Esophagus muscularis mucosa (tissue), 4 donors: ENCODE measurements around the gene TLE4. TPM values are rescaled to one million over a fixed set of nuclear protein-coding genes. Genes with fewer than 3 reads are reported as not detected.
A peak's percentile ranks its signal among the peaks of the same experiment; 100 is the strongest.

Experiments
- DNase-seq: peaks from one replicate; pipeline ENCODE4 v3.0.0-alpha.2; 2017; ENCODE audit errors: extremely low spot score
- H3K27ac ChIP-seq, 4 donors: fragments of 200-600 bp; sonication (generic); replicated peaks in 1 of 4; 1 replicate in 3 of 4; 2 replicates in 1 of 4; pipeline ENCODE4 v1.5.1; 2016 to 2019; ENCODE audit warnings: mild to moderate bottlenecking in 1 of 4
- H3K27me3 ChIP-seq, 4 donors: fragments of 200-600 bp; sonication (generic); one replicate each; pipeline versions ENCODE4 v1.5.1 to v1.6.0; 2016 to 2019
- H3K36me3 ChIP-seq, 4 donors: fragments of 200-600 bp; sonication (generic); one replicate each; pipeline ENCODE4 v1.5.1; 2016 to 2019
- H3K4me1 ChIP-seq, 4 donors: fragments of 200-600 bp; sonication (generic); one replicate each; pipeline ENCODE4 v1.5.1; 2016 to 2019
- H3K4me3 ChIP-seq, 4 donors: fragments of 200-600 bp; sonication (generic); 1 replicate in 2 of 4; 2 replicates in 2 of 4; pipeline ENCODE4 v1.5.1; 2016 to 2019; ENCODE audit warnings: mild to moderate bottlenecking in 4 of 4, moderate library complexity in 1 of 4
- H3K9me3 ChIP-seq, 4 donors: fragments of 200-600 bp; sonication (generic); 1 replicate in 3 of 4; 2 replicates in 1 of 4; pipeline ENCODE4 v1.5.1; 2016 to 2019
- CTCF ChIP-seq, 3 experiments: fragments of 200-600 bp in 2 of 3; fragments of 450-650 bp in 1 of 3; sonication (generic) in 2 of 3; IDR thresholded peaks; one replicate each; pipeline ENCODE4 v1.5.1; 2017 to 2019; ENCODE audit warnings: antibody characterized with exemption in 3 of 3, mild to moderate bottlenecking in 2 of 3, moderate library complexity in 1 of 3
- EP300 ChIP-seq: sonication (generic); formaldehyde crosslinking; IDR thresholded peaks from one replicate; pipeline ENCODE4 v1.6.1; 2017; ENCODE audit warnings: antibody characterized with exemption
- POLR2A ChIP-seq: fragments of 450-650 bp; IDR thresholded peaks from one replicate; pipeline ENCODE4 v1.6.1; 2017; ENCODE audit warnings: antibody characterized with exemption, moderate library complexity, mild to moderate bottlenecking, low read depth
- POLR2AphosphoS5 ChIP-seq, 2 donors: sonication (generic); formaldehyde crosslinking; IDR thresholded peaks; one replicate each; pipeline ENCODE4 v1.6.1; 2017; ENCODE audit warnings: antibody characterized with exemption in 2 of 2
- WGBS: methylation state at CpG from one replicate; pipeline ENCODE4 v1.1.5; 2018; 5-methylcytosine and 5-hydroxymethylcytosine counted together
- intact Hi-C: fragments of 100-400 bp; cut with DNase I; formaldehyde crosslinking; loops from one replicate; pipeline ENCODE4 v1.15.1; 2023
- total RNA-seq, 4 donors: library from RNA; depleted of rRNA; stranded (reverse); fragments of >200 nt; gene quantifications; one replicate each; pipeline versions ENCODE4 v1.1.0 to v1.2.1, GENCODE V29; 2016

TLE4 gene
- total RNA-seq, 4 donors from 2014 or later: 30.0 to 36.1 (median 34.3) TPM

DNA sequence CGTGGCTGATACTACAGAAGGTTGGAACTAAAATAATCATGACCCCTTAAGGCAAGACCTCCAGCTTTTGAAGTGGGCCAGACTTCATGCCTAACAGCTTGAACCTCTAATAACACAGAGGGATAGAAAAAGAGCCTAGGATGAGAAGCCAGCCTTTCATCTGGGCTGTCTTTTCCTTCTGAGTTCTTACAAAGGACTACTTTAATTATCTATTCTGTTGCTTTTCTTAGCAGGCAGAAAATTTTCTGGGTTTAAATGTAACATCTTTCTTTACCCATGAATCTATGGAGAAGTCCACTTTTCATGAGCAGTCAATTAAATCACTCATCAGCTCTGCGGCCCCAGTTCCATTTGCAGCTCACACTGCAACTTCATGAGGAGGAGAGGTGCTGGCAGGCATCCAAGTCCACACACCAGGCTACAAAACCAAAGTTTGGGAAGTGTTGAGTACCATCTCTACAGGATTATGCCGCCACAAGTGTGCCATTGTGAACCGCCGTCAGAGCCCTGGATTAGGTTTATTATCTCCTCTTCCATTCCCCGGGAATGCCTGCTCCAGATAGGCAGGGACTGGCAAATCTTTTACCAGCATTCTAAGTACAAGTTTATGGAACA is 192.0 kb downstream of the TLE4 start:
- peaks cover 8 to 20% (median 14%) of the 10 kb centered on the region in 4 donors for H3K4me1 ChIP-seq
- DNase-seq: no peak
- H3K4me3 ChIP-seq: no peak overlapping the region
- intact Hi-C loops: no loop called here
- 84% methylated on average over 6 of the region's 6 CpGs for WGBS
- no peaks in the 10 kb centered on the region for H3K27me3 ChIP-seq
- H3K27ac ChIP-seq: peak overlapping the region in 2 of 4 donors; percentile 3 to 18
- no peaks in the 10 kb centered on the region for H3K9me3 ChIP-seq
- H3K36me3 ChIP-seq: no peaks in the 10 kb centered on the region
- TF ChIP-seq EP300 (no peak), POLR2A (no peak), CTCF (IDR thresholded peaks at IDR 0.05) (no peak), POLR2AphosphoS5 (IDR thresholded peaks at IDR 0.05) (no peak)

- Histone ChIP-seq H3K4me1 (peaks cover 8 to 20% (median 14%) of the 10 kb centered on the region in 4 donors), H3K4me3 (no peak overlapping the region), H3K9me3 (no peaks in the 10 kb centered on the region), H3K27me3 (no peaks in the 10 kb centered on the region), H3K27ac (peak overlapping the region in 2 of 4 donors; percentile 3 to 18), H3K36me3 (no peaks in the 10 kb centered on the region)
- WGBS: 48% methylated on average over 3 of the region's 3 CpGs
- intact Hi-C loops: no loop called here
- TF ChIP-seq POLR2AphosphoS5 (IDR thresholded peaks at IDR 0.05): peak; percentile 19 to 44
- TF ChIP-seq POLR2A: no peak
- DNase-seq: no peak
These were observed 192.6 kb downstream of the TLE4 start for GRCh38 chr9:79764374-79764773.

- H3K4me3 ChIP-seq: no peak overlapping the region
- H3K4me1 ChIP-seq: peaks cover 8 to 20% (median 14%) of the 10 kb centered on the region in 4 donors
- intact Hi-C loops: no loop called here
- TF ChIP-seq POLR2A (no peak), EP300 (no peak), CTCF (IDR thresholded peaks at IDR 0.05) (no peak), POLR2AphosphoS5 (IDR thresholded peaks at IDR 0.05) (no peak)
- H3K36me3 ChIP-seq: no peaks in the 10 kb centered on the region
- 93% methylated on average over 6 of the region's 6 CpGs for WGBS
- H3K27ac ChIP-seq: no peak overlapping the region
- DNase-seq: no peak
- no peaks in the 10 kb centered on the region for H3K27me3 ChIP-seq
- H3K9me3 ChIP-seq: no peaks in the 10 kb centered on the region
These were observed 193.7 kb downstream of the TLE4 start for GRCh38 chr9:79765466-79765865.

GRCh38 chr9:79766091-79766490 is 194.3 kb downstream of the TLE4 start:
- Histone ChIP-seq H3K27me3 (no peaks in the 10 kb centered on the region), H3K9me3 (no peaks in the 10 kb centered on the region), H3K36me3 (no peaks in the 10 kb centered on the region), H3K4me1 (peaks cover 8 to 20% (median 14%) of the 10 kb centered on the region in 4 donors), H3K4me3 (no peak overlapping the region), H3K27ac (no peak overlapping the region)
- WGBS: 97% methylated on average over 5 of the region's 5 CpGs
- intact Hi-C loops: no loop called here
- DNase-seq: no peak
- TF ChIP-seq CTCF (IDR thresholded peaks at IDR 0.05) (no peak), POLR2AphosphoS5 (IDR thresholded peaks at IDR 0.05) (no peak), POLR2A (no peak), EP300 (no peak)

DNA sequence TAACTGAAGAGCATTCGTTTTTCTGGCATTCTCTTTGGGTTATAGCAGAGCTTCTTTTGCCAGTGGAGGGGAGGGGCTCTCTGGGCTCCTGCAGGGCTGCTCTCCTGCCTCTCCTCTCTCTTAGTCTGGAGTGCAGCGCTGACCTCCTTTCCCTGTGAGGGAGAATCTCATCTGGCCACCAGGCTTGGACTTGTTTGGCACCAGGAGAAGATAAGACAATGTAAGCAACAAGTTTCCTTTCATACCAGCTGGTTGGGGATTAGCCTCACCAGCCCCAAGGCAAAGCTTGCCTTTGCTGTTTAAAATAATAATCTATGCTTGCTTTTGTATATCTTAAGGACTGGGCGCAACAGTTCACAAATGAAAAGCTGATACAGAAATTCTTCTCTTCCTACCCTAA is 196.4 kb downstream of the TLE4 start:
- TF ChIP-seq POLR2AphosphoS5 (IDR thresholded peaks at IDR 0.05): no peak
- no peak for TF ChIP-seq POLR2A
- TF ChIP-seq EP300: no peak
- Histone ChIP-seq H3K4me1 (peaks cover 8 to 20% (median 14%) of the 10 kb centered on the region in 4 donors), H3K27ac (no peak overlapping the region), H3K27me3 (no peaks in the 10 kb centered on the region), H3K9me3 (no peaks in the 10 kb centered on the region), H3K36me3 (no peaks in the 10 kb centered on the region), H3K4me3 (no peak overlapping the region)
- peak; percentile 79 for DNase-seq
- WGBS: 71% methylated on average over 3 of the region's 3 CpGs
- intact Hi-C loops: no loop called here
